OCI-LY7 (cell line): ENCODE data around the gene EIPR1. TPM values are rescaled to one million over a fixed set of nuclear protein-coding genes. Genes with fewer than 3 reads are reported as not detected.

ENCODE experiments used
- BruUV-seq: library from RNA; stranded (reverse); fragments of 400-500 nt; replicated peaks from 2 replicates; lab custom pipeline; 2021; lab: Mats Ljungman, UMichigan
- CTCF ChIA-PET: fragments of 300-600 bp; sonication (Branson Sonifier 250); formaldehyde crosslinking; loops from one replicate; lab custom pipeline; 2022; ENCODE audit warnings: antibody characterized with exemption; ENCODE audit not compliant: unreplicated experiment; lab: Charles Lee
- POLR2A ChIA-PET: fragments of 300-600 bp; sonication (Branson Sonifier 250); formaldehyde crosslinking; loops from one replicate; lab custom pipeline; 2022; ENCODE audit warnings: antibody characterized with exemption; lab: Charles Lee
- DNase-seq: peaks from one replicate; pipeline ENCODE4 v3.0.0-alpha.2; 2015; ENCODE audit warnings: low spot score
- H2AFZ ChIP-seq: fragments of 200-600 bp; sonication (generic), shearing (Covaris generic); 2 replicates; pipeline ENCODE4 v1.6.1; 2014; ENCODE audit warnings: mild to moderate bottlenecking, antibody characterized with exemption, low read length, moderate library complexity
- H3K27ac ChIP-seq: fragments of 200-600 bp; sonication (generic); 2 replicates; pipeline ENCODE4 v1.5.1; 2014; ENCODE audit warnings: mixed run types, low read depth, mild to moderate bottlenecking, moderate library complexity, low read length, inconsistent platforms; ENCODE audit not compliant: poor library complexity, severe bottlenecking
- H3K36me3 ChIP-seq: fragments of 200-600 bp; sonication (generic); 2 replicates; pipeline ENCODE4 v1.6.1; 2014; ENCODE audit warnings: mild to moderate bottlenecking, antibody characterized with exemption, low read length, moderate library complexity, mixed read lengths; ENCODE audit not compliant: insufficient read depth
- H3K4me1 ChIP-seq: fragments of 200-600 bp; sonication (generic); 2 replicates; pipeline ENCODE4 v1.5.1; 2014; ENCODE audit warnings: mild to moderate bottlenecking, low read length; ENCODE audit not compliant: insufficient read depth, poor library complexity, severe bottlenecking
- H3K4me2 ChIP-seq: fragments of 200-600 bp; sonication (generic); 2 replicates; pipeline ENCODE4 v1.6.1; 2014; ENCODE audit warnings: mild to moderate bottlenecking, low read length
- H3K4me3 ChIP-seq: fragments of 200-600 bp; sonication (generic); 2 replicates; pipeline ENCODE4 v1.5.1; 2014; ENCODE audit warnings: mild to moderate bottlenecking, low read depth, low read length; ENCODE audit not compliant: poor library complexity, severe bottlenecking
- H3K79me2 ChIP-seq: fragments of 200-600 bp; sonication (generic); 2 replicates; pipeline ENCODE4 v1.6.1; 2016; ENCODE audit warnings: low read depth, mild to moderate bottlenecking, low read length, moderate library complexity, mixed read lengths; ENCODE audit not compliant: insufficient read depth
- H3K9me2 ChIP-seq: fragments of 200-600 bp; sonication (generic); 2 replicates; pipeline ENCODE4 v1.6.1; 2016; ENCODE audit warnings: mild to moderate bottlenecking, low read length, mixed read lengths; ENCODE audit not compliant: insufficient read depth
- H3K9me3 ChIP-seq: fragments of 200-600 bp; sonication (generic); 2 replicates; pipeline ENCODE4 v1.6.1; 2014; ENCODE audit warnings: mild to moderate bottlenecking, mixed run types, low read length, mixed read lengths
- H4K20me1 ChIP-seq: fragments of 200-600 bp; sonication (generic); 2 replicates; pipeline ENCODE4 v1.6.1; 2014; ENCODE audit warnings: mild to moderate bottlenecking, antibody characterized with exemption, low read length, moderate library complexity, mixed read lengths; ENCODE audit not compliant: insufficient read depth
- EZH2phosphoT487 ChIP-seq: fragments of 200-600 bp; sonication (generic); IDR thresholded peaks from 2 replicates; pipeline ENCODE4 v1.6.1; 2018; ENCODE audit warnings: low read depth, borderline replicate concordance, mild to moderate bottlenecking, mixed run types, antibody characterized with exemption, low read length, moderate library complexity, mixed read lengths
- intact Hi-C: fragments of 100-400 bp; cut with micrococcal nuclease; formaldehyde crosslinking; loops from one replicate; pipeline ENCODE4 v1.10.0; 2022; ENCODE audit not compliant: unreplicated experiment
- total RNA-seq, 2 experiments: library from RNA; depleted of rRNA in 1 of 2; stranded (reverse); fragments of >200 nt in 1 of 2; shearing (Covaris generic) in 1 of 2; gene quantifications; 2 replicates each; pipeline ENCODE4 v1.2.3, GENCODE V29; 2014 to 2022
- TF ChIP-seq, protein P1 (sequence below): fragments of 200-600 bp; sonication (generic); conservative IDR thresholded peaks from 2 replicates; pipeline ENCODE4 v1.5.1; 2014; ENCODE audit warnings: mild to moderate bottlenecking, antibody characterized with exemption, low read length, moderate library complexity, mixed read lengths

Gene EIPR1
- total RNA-seq, 2 experiments from 2014 or later: 60.5 to 61.7 TPM

DNA sequence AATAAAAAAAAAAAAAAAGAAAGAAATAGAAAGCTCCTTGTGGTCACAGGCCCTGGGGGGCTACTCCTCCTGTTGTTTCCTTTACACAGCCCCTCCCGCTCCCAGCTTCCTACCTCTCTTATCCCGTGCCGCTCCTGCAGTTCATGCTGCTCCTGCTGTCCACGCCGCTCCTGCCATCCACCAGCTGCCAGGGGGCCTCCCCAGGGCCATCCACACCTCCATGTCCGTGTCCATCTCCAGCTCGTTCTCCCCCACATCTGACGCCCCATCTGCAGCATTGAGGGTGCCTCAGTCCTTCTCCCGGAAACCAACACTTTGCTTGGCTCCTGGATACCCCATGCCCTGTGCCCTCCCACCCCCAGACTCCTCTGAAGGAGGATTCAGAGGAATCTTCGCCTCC is 191.7 kb downstream of the EIPR1 start:
- Histone ChIP-seq H3K4me2 (no peak overlapping the region), H3K4me1 (no peaks in the 10 kb centered on the region), H2AFZ (no peak overlapping the region), H3K36me3 (no peaks in the 10 kb centered on the region; the same call in 1 of the 2 replicates), H3K27ac (no peak overlapping the region), H4K20me1 (no peaks in the 10 kb centered on the region), H3K9me2 (no peaks in the 10 kb centered on the region), H3K4me3 (no peak overlapping the region), H3K9me3 (no peaks in the 10 kb centered on the region), H3K79me2 (no peaks in the 10 kb centered on the region)
- BruUV-seq: no TSS peak
- TF ChIP-seq, protein P1, sequence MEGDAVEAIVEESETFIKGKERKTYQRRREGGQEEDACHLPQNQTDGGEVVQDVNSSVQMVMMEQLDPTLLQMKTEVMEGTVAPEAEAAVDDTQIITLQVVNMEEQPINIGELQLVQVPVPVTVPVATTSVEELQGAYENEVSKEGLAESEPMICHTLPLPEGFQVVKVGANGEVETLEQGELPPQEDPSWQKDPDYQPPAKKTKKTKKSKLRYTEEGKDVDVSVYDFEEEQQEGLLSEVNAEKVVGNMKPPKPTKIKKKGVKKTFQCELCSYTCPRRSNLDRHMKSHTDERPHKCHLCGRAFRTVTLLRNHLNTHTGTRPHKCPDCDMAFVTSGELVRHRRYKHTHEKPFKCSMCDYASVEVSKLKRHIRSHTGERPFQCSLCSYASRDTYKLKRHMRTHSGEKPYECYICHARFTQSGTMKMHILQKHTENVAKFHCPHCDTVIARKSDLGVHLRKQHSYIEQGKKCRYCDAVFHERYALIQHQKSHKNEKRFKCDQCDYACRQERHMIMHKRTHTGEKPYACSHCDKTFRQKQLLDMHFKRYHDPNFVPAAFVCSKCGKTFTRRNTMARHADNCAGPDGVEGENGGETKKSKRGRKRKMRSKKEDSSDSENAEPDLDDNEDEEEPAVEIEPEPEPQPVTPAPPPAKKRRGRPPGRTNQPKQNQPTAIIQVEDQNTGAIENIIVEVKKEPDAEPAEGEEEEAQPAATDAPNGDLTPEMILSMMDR: no peak
- TF ChIP-seq EZH2phosphoT487: no peak
- ChIA-PET POLR2A (no interaction called here), CTCF (no interaction called here)
- no peak for DNase-seq
- intact Hi-C loops: no loop called here

DNA sequence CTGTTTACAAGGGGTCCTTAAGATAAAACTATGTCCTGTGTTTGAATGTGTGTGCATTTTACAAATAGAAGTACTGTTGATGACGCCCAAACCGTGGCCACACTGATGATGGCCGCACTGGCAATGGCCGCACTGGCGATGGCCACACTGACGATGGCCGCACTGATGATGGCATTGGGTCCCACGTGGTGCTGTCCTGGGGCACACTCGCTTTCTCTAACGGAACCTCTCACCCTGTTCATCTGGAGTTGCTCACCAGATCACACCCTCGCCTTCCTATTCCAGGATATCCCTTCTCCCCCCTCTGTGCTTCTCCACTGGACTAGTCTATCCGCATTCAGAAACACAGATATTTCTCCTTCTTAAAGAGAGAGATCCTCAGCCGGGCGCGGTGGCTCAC is 192.4 kb downstream of the EIPR1 start:
- no peak overlapping the region for H3K27ac ChIP-seq
- no peak for DNase-seq
- ChIA-PET POLR2A (no interaction called here), CTCF (no interaction called here)
- H3K36me3 ChIP-seq: no peaks in the 10 kb centered on the region; the same call in 1 of the 2 replicates
- H2AFZ ChIP-seq: no peak overlapping the region
- H3K4me2 ChIP-seq: no peak overlapping the region
- H3K9me3 ChIP-seq: no peaks in the 10 kb centered on the region
- H3K79me2 ChIP-seq: no peaks in the 10 kb centered on the region
- no peaks in the 10 kb centered on the region for H4K20me1 ChIP-seq
- no peak overlapping the region for H3K4me3 ChIP-seq
- BruUV-seq: no TSS peak
- intact Hi-C loops: no loop called here
- TF ChIP-seq, protein P1: no peak
- no peak for TF ChIP-seq EZH2phosphoT487
- no peaks in the 10 kb centered on the region for H3K4me1 ChIP-seq
- H3K9me2 ChIP-seq: no peaks in the 10 kb centered on the region

DNA sequence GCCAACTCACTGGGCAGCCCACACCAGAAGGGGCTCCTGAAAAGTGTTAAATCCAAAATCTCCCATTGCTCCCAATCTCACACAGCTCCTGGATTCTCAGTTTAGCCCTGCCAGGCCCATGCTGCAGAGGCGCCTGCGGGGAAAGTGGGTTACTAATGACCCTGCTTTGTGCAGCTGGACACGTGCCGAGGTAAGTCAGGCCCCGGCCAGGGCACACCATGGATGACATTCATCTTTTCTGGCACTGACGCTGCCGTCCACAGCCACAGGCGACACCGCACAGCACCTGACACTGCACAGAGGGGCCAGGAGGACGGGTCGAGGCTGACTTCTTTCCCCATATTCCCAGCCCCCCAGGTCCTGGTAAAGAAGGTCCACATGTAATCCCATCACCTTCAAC is 193.5 kb downstream of the EIPR1 start:
- no peaks in the 10 kb centered on the region for H3K79me2 ChIP-seq
- no peaks in the 10 kb centered on the region for H3K4me1 ChIP-seq
- no peaks in the 10 kb centered on the region; the same call in 1 of the 2 replicates for H3K36me3 ChIP-seq
- no peak for DNase-seq
- H3K9me2 ChIP-seq: no peaks in the 10 kb centered on the region
- H3K9me3 ChIP-seq: no peaks in the 10 kb centered on the region
- no TSS peak for BruUV-seq
- TF ChIP-seq, protein P1: no peak
- TF ChIP-seq EZH2phosphoT487: no peak
- intact Hi-C loops: no loop called here
- no peak overlapping the region for H2AFZ ChIP-seq
- POLR2A ChIA-PET: no interaction called here
- CTCF ChIA-PET: no interaction called here
- H3K4me2 ChIP-seq: no peak overlapping the region
- no peaks in the 10 kb centered on the region for H4K20me1 ChIP-seq
- H3K27ac ChIP-seq: no peak overlapping the region
- no peak overlapping the region for H3K4me3 ChIP-seq
